ENCODE measurements around the gene LYST.

LYST gene

GRCh38 chr1:235832011-235832410 is 34.7 kb downstream of the LYST start:
- peaks cover 3 to 4% of the 10 kb centered on the region in 2 donors for H3K4me1 ChIP-seq (ENCODE audit: control insufficient read depth in 1 of 2, insufficient read depth in 2 of 2, low read length in 2 of 2)
- H3K27me3 ChIP-seq (ENCODE audit: low read depth, low read length), result no peaks in the 10 kb centered on the region
- no peak overlapping the region for H3K4me3 ChIP-seq (ENCODE audit: low read depth in 1 of 2, low read length in 2 of 2)
- H3K9me3 ChIP-seq (ENCODE audit: control insufficient read depth in 1 of 2, low read length in 2 of 2), result no peaks in the 10 kb centered on the region
- H3K36me3 ChIP-seq (ENCODE audit: control insufficient read depth in 1 of 2, insufficient read depth in 2 of 2, low read length in 2 of 2), result peaks cover 4 to 6% of the 10 kb centered on the region in 2 donors
- H3K27ac ChIP-seq (ENCODE audit: low read length), result no peak overlapping the region

- Histone ChIP-seq H3K36me3 (ENCODE audit: control insufficient read depth in 1 of 2, insufficient read depth in 2 of 2, low read length in 2 of 2) (peaks cover 4 to 6% of the 10 kb centered on the region in 2 donors), H3K4me3 (ENCODE audit: low read depth in 1 of 2, low read length in 2 of 2) (no peak overlapping the region), H3K27ac (ENCODE audit: low read length) (no peak overlapping the region), H3K27me3 (ENCODE audit: low read depth, low read length) (no peaks in the 10 kb centered on the region), H3K4me1 (ENCODE audit: control insufficient read depth in 1 of 2, insufficient read depth in 2 of 2, low read length in 2 of 2) (peaks cover 3 to 4% of the 10 kb centered on the region in 2 donors), H3K9me3 (ENCODE audit: control insufficient read depth in 1 of 2, low read length in 2 of 2) (no peaks in the 10 kb centered on the region)
These were observed 35.6 kb downstream of the LYST start for GRCh38 chr1:235831148-235831547.

GRCh38 chr1:235826102-235826854 is 40.4 kb downstream of the LYST start:
- Histone ChIP-seq H3K27me3 (ENCODE audit: low read depth, low read length) (no peaks in the 10 kb centered on the region), H3K4me1 (ENCODE audit: control insufficient read depth in 1 of 2, insufficient read depth in 2 of 2, low read length in 2 of 2) (no peaks in the 10 kb centered on the region), H3K36me3 (ENCODE audit: control insufficient read depth in 1 of 2, insufficient read depth in 2 of 2, low read length in 2 of 2) (peaks cover 4 to 6% of the 10 kb centered on the region in 2 donors), H3K4me3 (ENCODE audit: low read depth in 1 of 2, low read length in 2 of 2) (no peak overlapping the region), H3K9me3 (ENCODE audit: control insufficient read depth in 1 of 2, low read length in 2 of 2) (no peaks in the 10 kb centered on the region), H3K27ac (ENCODE audit: low read length) (no peak overlapping the region)

GRCh38 chr1:235825229-235825628 is 41.5 kb downstream of the LYST start:
- H3K9me3 ChIP-seq (ENCODE audit: control insufficient read depth in 1 of 2, low read length in 2 of 2), result no peaks in the 10 kb centered on the region
- H3K36me3 ChIP-seq (ENCODE audit: control insufficient read depth in 1 of 2, insufficient read depth in 2 of 2, low read length in 2 of 2), result peaks cover 4 to 6% of the 10 kb centered on the region in 2 donors
- no peak overlapping the region for H3K27ac ChIP-seq (ENCODE audit: low read length)
- H3K4me3 ChIP-seq (ENCODE audit: low read depth in 1 of 2, low read length in 2 of 2), result no peak overlapping the region
- H3K27me3 ChIP-seq (ENCODE audit: low read depth, low read length), result no peaks in the 10 kb centered on the region
- no peaks in the 10 kb centered on the region for H3K4me1 ChIP-seq (ENCODE audit: control insufficient read depth in 1 of 2, insufficient read depth in 2 of 2, low read length in 2 of 2)

- H3K4me3 ChIP-seq (ENCODE audit: low read depth in 1 of 2, low read length in 2 of 2), result no peak overlapping the region
- no peaks in the 10 kb centered on the region for H3K27me3 ChIP-seq (ENCODE audit: low read depth, low read length)
- peaks cover 4% of the 10 kb centered on the region in 2 donors for H3K36me3 ChIP-seq (ENCODE audit: control insufficient read depth in 1 of 2, insufficient read depth in 2 of 2, low read length in 2 of 2)
- H3K4me1 ChIP-seq (ENCODE audit: control insufficient read depth in 1 of 2, insufficient read depth in 2 of 2, low read length in 2 of 2), result no peaks in the 10 kb centered on the region
- no peak overlapping the region for H3K27ac ChIP-seq (ENCODE audit: low read length)
- H3K9me3 ChIP-seq (ENCODE audit: control insufficient read depth in 1 of 2, low read length in 2 of 2), result no peaks in the 10 kb centered on the region
These were observed 43.0 kb downstream of the LYST start for GRCh38 chr1:235823684-235824083.

GRCh38 chr1:235822685-235823084 is 44.0 kb downstream of the LYST start:
- Histone ChIP-seq H3K27me3 (ENCODE audit: low read depth, low read length) (no peaks in the 10 kb centered on the region), H3K36me3 (ENCODE audit: control insufficient read depth in 1 of 2, insufficient read depth in 2 of 2, low read length in 2 of 2) (peaks cover 0 to 4% of the 10 kb centered on the region in 2 donors), H3K4me3 (ENCODE audit: low read depth in 1 of 2, low read length in 2 of 2) (no peak overlapping the region), H3K27ac (ENCODE audit: low read length) (no peak overlapping the region), H3K4me1 (ENCODE audit: control insufficient read depth in 1 of 2, insufficient read depth in 2 of 2, low read length in 2 of 2) (no peaks in the 10 kb centered on the region), H3K9me3 (ENCODE audit: control insufficient read depth in 1 of 2, low read length in 2 of 2) (no peaks in the 10 kb centered on the region)

GRCh38 chr1:235821361-235821981 is 45.2 kb downstream of the LYST start:
- H3K36me3 ChIP-seq (ENCODE audit: control insufficient read depth in 1 of 2, insufficient read depth in 2 of 2, low read length in 2 of 2), result peaks cover 0 to 4% of the 10 kb centered on the region in 2 donors
- no peaks in the 10 kb centered on the region for H3K4me1 ChIP-seq (ENCODE audit: control insufficient read depth in 1 of 2, insufficient read depth in 2 of 2, low read length in 2 of 2)
- H3K27me3 ChIP-seq (ENCODE audit: low read depth, low read length), result no peaks in the 10 kb centered on the region
- no peaks in the 10 kb centered on the region for H3K9me3 ChIP-seq (ENCODE audit: control insufficient read depth in 1 of 2, low read length in 2 of 2)
- no peak overlapping the region for H3K4me3 ChIP-seq (ENCODE audit: low read depth in 1 of 2, low read length in 2 of 2)
- no peak overlapping the region for H3K27ac ChIP-seq (ENCODE audit: low read length)

- H3K9me3 ChIP-seq (ENCODE audit: control insufficient read depth in 1 of 2, low read length in 2 of 2), result no peaks in the 10 kb centered on the region
- peaks cover 0 to 4% of the 10 kb centered on the region in 2 donors for H3K36me3 ChIP-seq (ENCODE audit: control insufficient read depth in 1 of 2, insufficient read depth in 2 of 2, low read length in 2 of 2)
- no peak overlapping the region for H3K4me3 ChIP-seq (ENCODE audit: low read depth in 1 of 2, low read length in 2 of 2)
- H3K27ac ChIP-seq (ENCODE audit: low read length), result no peak overlapping the region
- H3K27me3 ChIP-seq (ENCODE audit: low read depth, low read length), result no peaks in the 10 kb centered on the region
- no peaks in the 10 kb centered on the region for H3K4me1 ChIP-seq (ENCODE audit: control insufficient read depth in 1 of 2, insufficient read depth in 2 of 2, low read length in 2 of 2)
These were observed 46.6 kb downstream of the LYST start for GRCh38 chr1:235820061-235820460.

GRCh38 chr1:235818632-235819136 is 48.0 kb downstream of the LYST start:
- H3K27me3 ChIP-seq (ENCODE audit: low read depth, low read length), result no peaks in the 10 kb centered on the region
- no peaks in the 10 kb centered on the region for H3K9me3 ChIP-seq (ENCODE audit: control insufficient read depth in 1 of 2, low read length in 2 of 2)
- no peak overlapping the region for H3K27ac ChIP-seq (ENCODE audit: low read length)
- H3K4me1 ChIP-seq (ENCODE audit: control insufficient read depth in 1 of 2, insufficient read depth in 2 of 2, low read length in 2 of 2), result no peaks in the 10 kb centered on the region
- H3K36me3 ChIP-seq (ENCODE audit: control insufficient read depth in 1 of 2, insufficient read depth in 2 of 2, low read length in 2 of 2), result peaks cover 0 to 4% of the 10 kb centered on the region in 2 donors
- H3K4me3 ChIP-seq (ENCODE audit: low read depth in 1 of 2, low read length in 2 of 2), result no peak overlapping the region

- Histone ChIP-seq H3K27ac (ENCODE audit: low read length) (no peak overlapping the region), H3K4me1 (ENCODE audit: control insufficient read depth in 1 of 2, insufficient read depth in 2 of 2, low read length in 2 of 2) (no peaks in the 10 kb centered on the region), H3K36me3 (ENCODE audit: control insufficient read depth in 1 of 2, insufficient read depth in 2 of 2, low read length in 2 of 2) (peaks cover 0 to 4% of the 10 kb centered on the region in 2 donors), H3K9me3 (ENCODE audit: control insufficient read depth in 1 of 2, low read length in 2 of 2) (no peaks in the 10 kb centered on the region), H3K4me3 (ENCODE audit: low read depth in 1 of 2, low read length in 2 of 2) (no peak overlapping the region), H3K27me3 (ENCODE audit: low read depth, low read length) (no peaks in the 10 kb centered on the region)
These were observed 49.5 kb downstream of the LYST start for GRCh38 chr1:235817101-235817728.

GRCh38 chr1:235809688-235810397 is 56.9 kb downstream of the LYST start:
- H3K9me3 ChIP-seq (ENCODE audit: control insufficient read depth in 1 of 2, low read length in 2 of 2), result no peaks in the 10 kb centered on the region
- H3K27me3 ChIP-seq (ENCODE audit: low read depth, low read length), result no peaks in the 10 kb centered on the region
- H3K4me1 ChIP-seq (ENCODE audit: control insufficient read depth in 1 of 2, insufficient read depth in 2 of 2, low read length in 2 of 2), result no peaks in the 10 kb centered on the region
- H3K36me3 ChIP-seq (ENCODE audit: control insufficient read depth in 1 of 2, insufficient read depth in 2 of 2, low read length in 2 of 2), result peaks cover 0 to 15% of the 10 kb centered on the region in 2 donors
- no peak overlapping the region for H3K4me3 ChIP-seq (ENCODE audit: low read depth in 1 of 2, low read length in 2 of 2)
- H3K27ac ChIP-seq (ENCODE audit: low read length), result no peak overlapping the region

All from muscle layer of duodenum (tissue), 2 donors.